Endometrial microvascular endothelial cells (primary cell): ENCODE data around the gene CEACAM18. TPM values are rescaled to one million over a fixed set of nuclear protein-coding genes. Genes with fewer than 3 reads are reported as not detected.
"Not testable (repeated sequence)": the region's sequence is repeated elsewhere in the genome, so short reads cannot be mapped to it uniquely, and the experiment has no call there.

Source experiments
- in situ Hi-C: cut with HindIII; loops from 2 replicates; pipeline ENCODE4 v1.10.0; 2017; ENCODE audit warnings: low sequenced_read_pairs, low pct_unique_long_range_greater_than_20kb; ENCODE audit errors: inconsistent ontology term
- total RNA-seq: library from RNA; depleted of rRNA; stranded (reverse); fragments of >200 nt; gene quantifications from one replicate; pipeline ENCODE4 v1.2.3, GENCODE V29; 2015; ENCODE audit errors: inconsistent ontology term

Gene CEACAM18
- total RNA-seq, 1 donor from 2014 or later = not detected

GRCh38 chr19:51458899-51459505 lies 19.3 kb upstream of the CEACAM18 start:
- in situ Hi-C loops = no loop called here

DNA sequence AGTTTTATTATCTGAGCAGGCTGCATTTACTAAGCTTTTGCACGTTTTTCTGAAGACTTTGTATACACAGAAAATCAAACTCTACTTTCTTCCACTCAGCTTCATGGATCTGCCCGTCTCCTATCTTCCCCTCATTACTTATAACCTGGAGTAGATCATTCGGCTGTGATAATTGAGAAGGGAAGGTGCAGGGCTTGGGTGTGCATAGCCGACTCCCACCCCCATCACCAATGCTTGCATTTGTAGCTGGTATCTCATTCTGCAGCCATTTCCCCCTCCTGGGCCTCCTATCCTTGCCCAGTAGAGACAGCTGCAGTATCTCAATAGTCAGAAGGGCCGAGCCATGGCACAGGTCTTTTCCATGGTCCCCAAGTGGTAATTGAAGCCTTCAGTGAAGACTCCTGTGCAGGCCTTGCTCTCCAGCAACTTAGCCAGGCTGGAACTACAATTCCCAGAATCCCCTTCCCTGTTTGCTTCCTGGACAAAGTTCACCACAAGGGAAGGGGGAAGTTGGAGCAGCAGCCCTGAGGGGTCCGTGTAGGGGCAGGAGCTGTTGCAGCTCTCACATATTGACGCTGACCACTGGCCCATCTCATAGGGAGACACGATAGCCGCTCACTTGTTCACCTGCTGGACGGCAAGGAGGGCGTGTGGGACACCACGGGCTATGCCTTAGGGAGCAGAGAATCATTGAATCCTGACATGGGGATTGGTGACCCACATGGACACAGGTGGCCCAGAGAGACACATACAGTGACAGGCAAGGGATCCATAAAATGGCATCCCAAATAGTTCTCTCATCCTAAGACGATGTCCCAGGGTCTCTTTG lies 18.0 kb upstream of the CEACAM18 start:
- in situ Hi-C loops = no loop called here

DNA sequence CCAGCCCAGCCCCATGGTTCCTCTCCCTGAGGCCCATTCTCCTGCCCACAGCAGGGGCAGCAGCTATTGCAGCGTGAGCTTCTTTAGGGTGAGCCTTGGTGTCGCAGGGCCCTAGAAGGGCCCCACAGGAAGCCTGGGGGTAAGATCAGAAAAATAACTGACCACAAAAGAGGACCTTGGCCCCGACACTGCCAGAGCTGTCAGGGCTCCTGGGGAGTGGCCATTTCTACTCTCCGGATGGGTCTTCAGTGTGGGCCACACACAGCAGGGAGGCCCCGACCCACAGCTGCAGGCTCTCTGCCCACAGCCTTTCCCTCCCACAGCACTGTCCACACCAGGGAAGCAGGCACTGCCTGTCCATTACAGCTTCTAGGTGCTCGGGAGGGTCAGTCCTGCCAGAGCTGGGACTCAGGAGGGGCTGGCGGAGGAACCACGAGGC lies 16.6 kb upstream of the CEACAM18 start:
- in situ Hi-C loops = no loop called here

DNA sequence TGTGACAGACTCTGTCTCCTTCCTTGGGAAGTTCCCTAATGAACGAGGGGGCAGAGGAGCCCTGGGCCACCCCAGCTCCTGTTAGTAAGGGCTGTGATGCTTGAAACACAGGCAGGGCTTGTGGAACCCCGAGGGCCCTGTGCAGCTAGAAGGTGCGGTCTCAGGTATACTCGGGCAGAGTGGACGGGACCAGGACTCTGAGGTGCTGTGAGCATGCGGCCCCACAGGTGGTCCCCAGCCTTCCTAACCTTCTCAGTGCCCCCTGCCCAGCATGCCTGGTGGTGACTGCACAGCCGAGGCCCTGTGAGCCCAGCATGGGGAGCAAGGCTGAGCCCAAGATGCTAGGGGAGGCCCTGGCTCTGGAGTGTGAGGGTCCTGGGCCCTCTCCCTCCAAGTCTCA lies 16.1 kb upstream of the CEACAM18 start:
- in situ Hi-C loops = no loop called here

- in situ Hi-C loops = no loop called here
These were observed 15.7 kb upstream of the CEACAM18 start for GRCh38 chr19:51462681-51463080.

GRCh38 chr19:51463976-51464581 lies 14.3 kb upstream of the CEACAM18 start:
- in situ Hi-C loops = not testable (repeated sequence)

DNA sequence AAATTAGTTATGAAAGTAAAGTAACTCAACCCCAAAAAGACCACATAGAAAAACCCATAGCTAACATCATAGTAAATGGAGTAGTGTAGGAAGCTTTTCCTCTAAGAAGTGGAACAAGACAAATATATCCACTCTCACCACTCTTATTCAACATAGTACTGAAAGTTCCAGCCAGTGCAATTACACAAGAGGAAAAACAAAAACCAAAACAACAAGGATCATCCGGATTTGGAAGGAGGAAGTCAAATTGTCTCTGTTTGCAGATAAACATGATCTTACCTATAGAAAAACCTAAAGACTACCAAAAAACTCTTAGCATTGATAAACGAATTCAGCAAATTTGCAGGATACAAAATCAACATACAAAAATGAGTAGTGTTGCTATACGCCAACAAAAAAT lies 11.6 kb upstream of the CEACAM18 start:
- in situ Hi-C loops = no loop called here

- in situ Hi-C loops = no loop called here
These were observed 10.3 kb upstream of the CEACAM18 start for GRCh38 chr19:51467864-51468544.

DNA sequence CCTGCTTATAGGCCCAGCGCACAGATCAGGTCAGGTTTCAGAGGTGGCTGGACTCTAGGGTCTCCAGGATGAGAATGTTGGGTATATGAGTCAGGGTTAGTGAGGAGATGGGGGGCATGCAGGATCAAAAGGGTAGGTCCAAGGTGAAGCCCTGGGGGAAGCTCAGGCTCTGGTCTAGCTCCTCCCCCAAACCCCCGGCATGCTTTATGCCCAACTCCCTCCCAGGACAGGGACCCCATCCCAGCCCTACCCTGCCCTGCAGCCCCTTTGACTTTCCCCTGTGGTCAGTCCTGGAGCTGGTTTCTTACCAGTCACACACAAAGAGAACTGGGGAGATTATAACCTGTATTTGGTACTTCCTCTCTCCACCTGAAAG lies 9.8 kb upstream of the CEACAM18 start:
- in situ Hi-C loops = no loop called here

DNA sequence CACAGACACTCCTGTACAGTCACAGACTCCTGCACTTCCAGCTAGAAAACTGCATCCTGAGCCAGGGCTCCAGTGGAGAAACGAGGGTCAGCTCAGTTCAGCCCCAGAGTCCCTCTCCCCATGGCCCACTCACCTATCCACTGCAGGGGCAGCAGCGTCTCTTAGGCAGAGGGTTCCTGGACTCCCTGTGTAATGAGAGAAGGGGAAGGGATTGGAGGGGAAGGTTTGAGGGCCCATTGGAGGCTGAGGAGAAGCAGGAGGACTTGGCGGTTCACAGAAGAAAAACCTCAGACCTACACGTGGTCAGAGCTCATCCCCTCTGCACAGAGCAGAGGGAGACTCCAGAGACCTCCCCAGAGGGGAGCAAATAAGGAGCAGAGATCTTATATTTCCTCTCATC lies 9.2 kb upstream of the CEACAM18 start:
- in situ Hi-C loops = no loop called here

- in situ Hi-C loops = no loop called here
These were observed 8.7 kb upstream of the CEACAM18 start for GRCh38 chr19:51469629-51470028.

DNA sequence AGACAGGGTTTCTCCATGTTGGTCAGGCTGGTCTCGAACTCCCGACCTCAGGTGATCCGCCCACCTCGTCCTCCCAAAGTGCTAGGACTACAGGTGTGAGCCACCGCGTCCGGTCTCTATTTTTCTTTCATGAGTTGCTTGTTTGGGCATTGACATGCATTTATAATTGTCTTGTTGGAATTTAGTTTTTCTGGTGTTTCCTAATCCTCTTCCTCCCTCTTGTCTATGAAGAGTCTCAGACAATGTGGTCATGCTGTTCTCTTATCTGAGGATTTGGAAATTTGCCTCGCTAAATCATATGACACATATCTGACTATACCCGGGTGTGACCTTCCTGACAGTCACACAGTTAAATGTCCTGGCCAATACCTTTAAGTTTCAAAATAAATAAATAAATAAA lies 7.4 kb upstream of the CEACAM18 start:
- in situ Hi-C loops = no loop called here

GRCh38 chr19:51471527-51471926 lies 6.8 kb upstream of the CEACAM18 start:
- in situ Hi-C loops = no loop called here

DNA sequence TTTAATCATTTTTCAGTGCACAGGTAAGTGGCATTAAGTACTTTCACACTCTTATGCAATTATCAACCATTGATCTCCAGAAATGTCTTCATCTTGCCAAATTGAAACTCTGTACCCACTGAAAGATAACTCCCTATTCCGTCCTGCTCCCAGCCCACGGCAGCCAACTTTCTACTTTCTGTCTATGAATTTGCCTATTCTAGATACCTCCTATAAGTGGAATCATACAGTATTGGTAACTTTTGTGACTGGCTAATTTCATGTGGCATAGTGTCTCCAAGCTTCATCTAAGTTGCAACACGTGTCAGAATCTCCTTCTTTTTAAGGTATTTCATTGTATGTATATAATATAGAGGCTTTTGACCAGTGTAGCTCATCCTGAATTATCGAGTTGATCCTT lies 5.7 kb upstream of the CEACAM18 start:
- in situ Hi-C loops = no loop called here

- in situ Hi-C loops = no loop called here
These were observed 5.2 kb upstream of the CEACAM18 start for GRCh38 chr19:51473009-51473707.

GRCh38 chr19:51476164-51476563 lies 2.2 kb upstream of the CEACAM18 start:
- in situ Hi-C loops = no loop called here

DNA sequence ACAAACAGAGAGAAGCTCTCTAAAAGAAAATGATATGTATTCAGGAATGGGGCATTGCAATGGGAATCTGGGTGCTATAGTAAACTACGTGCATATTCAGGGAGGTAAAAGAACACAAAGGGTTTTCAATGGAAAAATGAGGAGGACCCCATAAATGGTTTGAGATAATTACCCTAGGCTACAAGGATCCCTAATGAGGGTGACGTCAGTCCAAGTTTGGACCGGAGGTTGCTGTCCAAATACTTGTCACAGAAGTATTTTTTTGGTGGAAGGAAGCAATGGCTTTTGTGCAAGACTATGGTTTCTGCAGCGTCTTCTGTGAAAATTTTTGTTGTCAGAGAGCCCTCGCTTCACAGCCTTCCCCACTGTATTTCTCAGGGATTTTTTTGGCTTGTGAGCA lies 995 bp upstream of the CEACAM18 start:
- in situ Hi-C loops = no loop called here

- in situ Hi-C loops = no loop called here
These were observed 1.4 kb downstream of the CEACAM18 start for GRCh38 chr19:51479531-51480331.
